Epithelial cell of prostate (primary cell): ENCODE data around the gene MUC5AC.

ENCODE experiments used
- DNase-seq: peaks from one replicate; pipeline ENCODE4 v3.0.0-alpha.2; 2011; ENCODE audit warnings: low read depth, low spot score
- H3K27ac ChIP-seq: fragments of 450-650 bp; 2 replicates; pipeline ENCODE4 v1.5.1; 2017; ENCODE audit warnings: mild to moderate bottlenecking

MUC5AC gene

GRCh38 chr11:1193326-1194230 lies 35.8 kb downstream of the MUC5AC start:
- H3K27ac ChIP-seq = no peak overlapping the region
- DNase-seq = no peak

GRCh38 chr11:1194231-1194976 lies 36.7 kb downstream of the MUC5AC start:
- DNase-seq = no peak
- H3K27ac ChIP-seq = no peak overlapping the region

GRCh38 chr11:1194977-1195681 lies 37.4 kb downstream of the MUC5AC start:
- DNase-seq = no peak
- no peak overlapping the region for H3K27ac ChIP-seq

- no peak overlapping the region for H3K27ac ChIP-seq
- DNase-seq = no peak
These were observed 38.1 kb downstream of the MUC5AC start for GRCh38 chr11:1195682-1196515.

GRCh38 chr11:1196516-1197391 lies 39.0 kb downstream of the MUC5AC start:
- no peak for DNase-seq
- H3K27ac ChIP-seq = no peak overlapping the region

- no peak overlapping the region for H3K27ac ChIP-seq
- no peak for DNase-seq
These were observed 39.7 kb downstream of the MUC5AC start for GRCh38 chr11:1197431-1197885.

- H3K27ac ChIP-seq = no peak overlapping the region
- no peak for DNase-seq
These were observed 40.3 kb downstream of the MUC5AC start for GRCh38 chr11:1197886-1198560.

GRCh38 chr11:1198561-1199240 lies 40.9 kb downstream of the MUC5AC start:
- DNase-seq = no peak
- no peak overlapping the region for H3K27ac ChIP-seq

GRCh38 chr11:1199241-1199750 lies 41.5 kb downstream of the MUC5AC start:
- no peak for DNase-seq
- H3K27ac ChIP-seq = no peak overlapping the region

GRCh38 chr11:1199751-1200610 lies 42.2 kb downstream of the MUC5AC start:
- no peak for DNase-seq
- no peak overlapping the region for H3K27ac ChIP-seq

- no peak overlapping the region for H3K27ac ChIP-seq
- DNase-seq = no peak
These were observed 42.9 kb downstream of the MUC5AC start for GRCh38 chr11:1200611-1201191.

GRCh38 chr11:1201395-1202153 lies 43.8 kb downstream of the MUC5AC start:
- H3K27ac ChIP-seq = no peak overlapping the region
- DNase-seq = no peak

GRCh38 chr11:1202154-1202775 lies 44.5 kb downstream of the MUC5AC start:
- DNase-seq = no peak
- H3K27ac ChIP-seq = no peak overlapping the region

GRCh38 chr11:1202776-1203504 lies 45.2 kb downstream of the MUC5AC start:
- no peak for DNase-seq
- H3K27ac ChIP-seq = no peak overlapping the region
